ENCODE measurements around the gene PCSK2.

- TF ChIP-seq, protein P1, sequence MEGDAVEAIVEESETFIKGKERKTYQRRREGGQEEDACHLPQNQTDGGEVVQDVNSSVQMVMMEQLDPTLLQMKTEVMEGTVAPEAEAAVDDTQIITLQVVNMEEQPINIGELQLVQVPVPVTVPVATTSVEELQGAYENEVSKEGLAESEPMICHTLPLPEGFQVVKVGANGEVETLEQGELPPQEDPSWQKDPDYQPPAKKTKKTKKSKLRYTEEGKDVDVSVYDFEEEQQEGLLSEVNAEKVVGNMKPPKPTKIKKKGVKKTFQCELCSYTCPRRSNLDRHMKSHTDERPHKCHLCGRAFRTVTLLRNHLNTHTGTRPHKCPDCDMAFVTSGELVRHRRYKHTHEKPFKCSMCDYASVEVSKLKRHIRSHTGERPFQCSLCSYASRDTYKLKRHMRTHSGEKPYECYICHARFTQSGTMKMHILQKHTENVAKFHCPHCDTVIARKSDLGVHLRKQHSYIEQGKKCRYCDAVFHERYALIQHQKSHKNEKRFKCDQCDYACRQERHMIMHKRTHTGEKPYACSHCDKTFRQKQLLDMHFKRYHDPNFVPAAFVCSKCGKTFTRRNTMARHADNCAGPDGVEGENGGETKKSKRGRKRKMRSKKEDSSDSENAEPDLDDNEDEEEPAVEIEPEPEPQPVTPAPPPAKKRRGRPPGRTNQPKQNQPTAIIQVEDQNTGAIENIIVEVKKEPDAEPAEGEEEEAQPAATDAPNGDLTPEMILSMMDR (IDR thresholded peaks at IDR 0.05; ENCODE audit: extremely low read depth in 1 of 2, insufficient read depth in 1 of 2, low read depth in 1 of 2, low read length in 2 of 2): no peak
- TF ChIP-seq EZH2 (IDR thresholded peaks at IDR 0.05; ENCODE audit: borderline replicate concordance, low read depth, low read length, severe bottlenecking): no peak
- no peak for TF ChIP-seq POLR2AphosphoS5 (IDR thresholded peaks at IDR 0.05; ENCODE audit: insufficient read depth, low read depth, low read length)
Measured at GRCh38 chr20:17295991-17296390, 69.2 kb downstream of the PCSK2 start.

Data from endothelial cell of umbilical vein (primary cell).